Brain pericyte (primary cell): Measurements from ENCODE around the gene TPRG1.
"Not testable (repeated sequence)": the region's sequence is repeated elsewhere in the genome, so short reads cannot be mapped to it uniquely, and the experiment has no call there.

Source experiments
- DNase-seq: peaks from one replicate; pipeline ENCODE4 v3.0.0-alpha.2; 2012; ENCODE audit warnings: low read depth, low spot score

TPRG1 gene

GRCh38 chr3:189311521-189311920, 139.8 kb downstream of the TPRG1 start:
- DNase-seq = no peak

GRCh38 chr3:189312866-189313265, 141.1 kb downstream of the TPRG1 start:
- no peak for DNase-seq

GRCh38 chr3:189316296-189317019, 144.7 kb downstream of the TPRG1 start:
- no peak for DNase-seq

- no peak for DNase-seq
These were observed 146.1 kb downstream of the TPRG1 start for GRCh38 chr3:189317911-189318310.

- DNase-seq = no peak
These were observed 148.7 kb downstream of the TPRG1 start for GRCh38 chr3:189320511-189320910.

GRCh38 chr3:189322339-189322738, 150.6 kb downstream of the TPRG1 start:
- no peak for DNase-seq

GRCh38 chr3:189324538-189325138, 152.9 kb downstream of the TPRG1 start:
- peak; percentile 27 for DNase-seq

GRCh38 chr3:189325454-189325853, 153.7 kb downstream of the TPRG1 start:
- no peak for DNase-seq

- DNase-seq = not testable (repeated sequence)
These were observed 157.9 kb downstream of the TPRG1 start for GRCh38 chr3:189329630-189330029.

GRCh38 chr3:189330066-189330465, 158.3 kb downstream of the TPRG1 start:
- DNase-seq = no peak

GRCh38 chr3:189331002-189331418, 159.2 kb downstream of the TPRG1 start:
- no peak for DNase-seq

- DNase-seq = no peak
These were observed 162.5 kb downstream of the TPRG1 start for GRCh38 chr3:189334064-189334920.

GRCh38 chr3:189337673-189338091, 165.9 kb downstream of the TPRG1 start:
- DNase-seq = no peak

- DNase-seq = no peak
These were observed 166.6 kb downstream of the TPRG1 start for GRCh38 chr3:189338366-189338765.

GRCh38 chr3:189339996-189340395, 168.2 kb downstream of the TPRG1 start:
- DNase-seq = no peak

- no peak for DNase-seq
These were observed 169.1 kb downstream of the TPRG1 start for GRCh38 chr3:189340680-189341460.

GRCh38 chr3:189342811-189343210, 171.0 kb downstream of the TPRG1 start:
- no peak for DNase-seq

GRCh38 chr3:189344996-189345395, 173.2 kb downstream of the TPRG1 start:
- no peak for DNase-seq

GRCh38 chr3:189349772-189350171, 178.0 kb downstream of the TPRG1 start:
- DNase-seq = no peak

- no peak for DNase-seq
These were observed 181.7 kb downstream of the TPRG1 start for GRCh38 chr3:189353318-189353965.
